GM19025 (cell line): ENCODE data around the gene CDK9.

Source experiments
- ATAC-seq: cut with Tn5 transposase; IDR thresholded peaks from one replicate; pipeline ENCODE4 v1.9.1; 2021; ENCODE audit warnings: mild to moderate bottlenecking, low read depth, moderate library complexity; ENCODE audit not compliant: unreplicated experiment

Gene CDK9

GRCh38 chr9:127801955-127802575 is 16.2 kb downstream of the CDK9 start:
- no peak for ATAC-seq

- ATAC-seq, result peak; percentile 79
Measured at GRCh38 chr9:127802576-127803443, 17.0 kb downstream of the CDK9 start, which contains the start of gene FPGS. TSS of gene FPGS (plus strand) at chr9:127802882. CDS start at chr9:127802925, 43 bp downstream.

- ATAC-seq, result no peak
Measured at GRCh38 chr9:127803507-127804352, 17.9 kb downstream of the CDK9 start.

GRCh38 chr9:127805620-127806019 is 19.8 kb downstream of the CDK9 start:
- ATAC-seq, result no peak

GRCh38 chr9:127806871-127807270 is 21.0 kb downstream of the CDK9 start:
- ATAC-seq, result no peak

GRCh38 chr9:127808347-127809001 is 22.6 kb downstream of the CDK9 start:
- no peak for ATAC-seq

- no peak for ATAC-seq
Measured at GRCh38 chr9:127809002-127809539, 23.2 kb downstream of the CDK9 start.

- ATAC-seq, result no peak
Measured at GRCh38 chr9:127809540-127810377, 23.9 kb downstream of the CDK9 start.

- no peak for ATAC-seq
Measured at GRCh38 chr9:127810378-127811187, 24.7 kb downstream of the CDK9 start.

- no peak for ATAC-seq
Measured at GRCh38 chr9:127812011-127812410, 26.2 kb downstream of the CDK9 start.

- no peak for ATAC-seq
Measured at GRCh38 chr9:127812936-127813675, 27.3 kb downstream of the CDK9 start.

GRCh38 chr9:127813686-127814226 is 27.9 kb downstream of the CDK9 start:
- no peak for ATAC-seq

- ATAC-seq, result no peak
Measured at GRCh38 chr9:127814619-127815511, 29.0 kb downstream of the CDK9 start.

GRCh38 chr9:127815512-127816361 is 29.9 kb downstream of the CDK9 start:
- ATAC-seq, result no peak

GRCh38 chr9:127816362-127816725 is 30.5 kb downstream of the CDK9 start:
- no peak for ATAC-seq

GRCh38 chr9:127816728-127817127 is 30.9 kb downstream of the CDK9 start:
- ATAC-seq, result no peak
